ENCODE results near the gene ITK.

Gene ITK

DNA sequence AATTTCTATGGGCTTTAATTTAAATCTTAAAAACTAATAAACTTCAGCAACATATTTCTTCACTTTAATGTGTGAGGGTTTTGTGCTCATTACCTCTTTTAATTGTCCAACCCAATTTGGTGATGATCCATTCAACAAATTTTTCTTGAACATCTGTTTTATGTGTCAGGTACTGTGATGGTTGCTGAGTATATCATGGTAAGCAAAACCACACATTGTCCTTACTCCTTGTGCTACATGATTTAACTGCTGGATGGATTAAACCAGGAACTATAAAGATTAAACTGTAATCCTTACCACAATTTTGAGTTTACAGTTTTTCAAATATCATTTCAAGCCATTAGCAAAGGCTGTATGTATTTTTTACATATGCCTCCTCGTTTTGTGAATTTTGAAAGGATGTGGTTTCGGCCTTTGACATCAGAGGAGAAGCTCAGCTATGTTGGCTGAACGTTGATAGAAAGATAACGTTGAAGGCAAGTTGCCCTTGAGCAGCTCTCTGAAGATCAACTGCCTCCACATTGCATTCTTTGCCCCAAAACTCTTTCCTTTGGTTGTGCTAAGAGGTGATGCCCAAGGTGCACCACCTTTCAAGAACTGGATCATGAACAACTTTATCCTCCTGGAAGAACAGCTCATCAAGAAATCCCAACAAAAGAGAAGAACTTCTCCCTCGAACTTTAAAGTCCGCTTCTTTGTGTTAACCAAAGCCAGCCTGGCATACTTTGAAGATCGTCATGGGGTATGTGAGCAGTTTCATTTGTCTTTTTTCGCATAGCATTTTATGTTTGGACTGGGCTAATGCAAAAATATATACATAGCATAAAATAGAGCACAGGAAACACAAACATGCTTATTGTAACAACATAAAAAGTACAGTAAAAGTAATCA lies at the start of gene ITK:
TSS of gene ITK (plus strand) at position 467 of the 891 bp plus-strand sequence. CDS start at position 605, 138 bp downstream.
- H3K36me3 ChIP-seq (ENCODE audit: control insufficient read depth in 5 of 5, insufficient read depth in 5 of 5, low read length in 5 of 5) = no peaks in the 10 kb centered on the region
- no peak within 1 kb of the TSS for H3K9ac ChIP-seq (ENCODE audit: low read length in 5 of 5)
- no peaks in the 10 kb centered on the region for H3K4me1 ChIP-seq (ENCODE audit: control insufficient read depth in 5 of 5, insufficient read depth in 5 of 5, low read length in 5 of 5)
- no peak within 1 kb of the TSS for H3K27ac ChIP-seq (ENCODE audit: low read depth, low read length)
- H3K4me3 ChIP-seq (ENCODE audit: low read depth in 1 of 5, low read length in 5 of 5) = peak within 1 kb of the TSS in 2 of 5 donors; percentile 33 to 40
- H3K27me3 ChIP-seq (ENCODE audit: control insufficient read depth in 5 of 5, insufficient read depth in 4 of 5, low read length in 5 of 5) = peaks cover 0 to 3% (median 0%) of the 10 kb centered on the region in 5 donors
- peaks cover 0 to 3% (median 0%) of the 10 kb centered on the region in 5 donors for H3K9me3 ChIP-seq (ENCODE audit: control insufficient read depth in 5 of 5, low read length in 5 of 5)

DNA sequence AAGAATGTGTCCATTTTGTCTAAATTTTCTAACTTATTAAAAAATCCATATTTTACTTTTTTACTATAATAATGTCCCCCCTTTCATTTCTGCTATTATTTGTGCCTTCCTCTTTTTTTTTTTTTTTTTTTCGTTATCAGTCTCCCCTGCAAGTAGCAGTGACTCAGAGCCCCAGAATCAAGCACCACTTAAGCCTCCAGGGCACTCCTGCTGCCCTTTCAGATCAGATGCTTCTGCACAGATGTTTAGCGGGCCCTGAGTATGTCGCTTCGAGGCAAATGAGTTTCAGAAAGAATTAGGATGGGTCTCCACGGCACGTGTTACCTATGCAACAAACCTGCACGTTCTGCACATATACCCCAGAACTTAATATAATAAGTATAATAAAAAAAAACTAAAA lies 49.7 kb upstream of the ITK start:
- Histone ChIP-seq H3K27ac (ENCODE audit: low read depth, low read length) (no peak overlapping the region), H3K4me1 (ENCODE audit: control insufficient read depth in 5 of 5, insufficient read depth in 5 of 5, low read length in 5 of 5) (peaks cover 0 to 5% (median 0%) of the 10 kb centered on the region in 5 donors), H3K27me3 (ENCODE audit: control insufficient read depth in 5 of 5, insufficient read depth in 4 of 5, low read length in 5 of 5) (no peaks in the 10 kb centered on the region), H3K9me3 (ENCODE audit: control insufficient read depth in 5 of 5, low read length in 5 of 5) (no peaks in the 10 kb centered on the region), H3K9ac (ENCODE audit: low read length in 5 of 5) (no peak overlapping the region), H3K4me3 (ENCODE audit: low read depth in 1 of 5, low read length in 5 of 5) (no peak overlapping the region), H3K36me3 (ENCODE audit: control insufficient read depth in 5 of 5, insufficient read depth in 5 of 5, low read length in 5 of 5) (no peaks in the 10 kb centered on the region)

DNA sequence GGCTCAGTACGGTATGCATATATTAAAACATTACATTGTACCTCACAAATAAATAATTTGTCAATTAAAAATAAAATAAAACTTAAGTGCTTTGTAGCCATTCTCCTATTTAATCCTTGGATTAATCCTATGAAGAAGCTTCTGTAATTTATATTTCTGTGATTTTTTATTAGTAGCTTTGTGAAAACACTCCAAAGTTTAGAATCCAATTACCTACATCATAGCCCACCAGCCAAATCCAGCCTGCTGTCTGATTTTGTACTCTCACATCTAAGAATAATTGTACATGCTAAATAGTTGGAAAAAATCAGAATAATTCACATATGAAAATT lies 48.4 kb upstream of the ITK start:
- H3K9me3 ChIP-seq (ENCODE audit: control insufficient read depth in 5 of 5, low read length in 5 of 5) = no peaks in the 10 kb centered on the region
- peaks cover 0 to 5% (median 0%) of the 10 kb centered on the region in 5 donors for H3K4me1 ChIP-seq (ENCODE audit: control insufficient read depth in 5 of 5, insufficient read depth in 5 of 5, low read length in 5 of 5)
- H3K9ac ChIP-seq (ENCODE audit: low read length in 5 of 5) = no peak overlapping the region
- no peaks in the 10 kb centered on the region for H3K27me3 ChIP-seq (ENCODE audit: control insufficient read depth in 5 of 5, insufficient read depth in 4 of 5, low read length in 5 of 5)
- peaks cover 0 to 5% (median 0%) of the 10 kb centered on the region in 5 donors for H3K36me3 ChIP-seq (ENCODE audit: control insufficient read depth in 5 of 5, insufficient read depth in 5 of 5, low read length in 5 of 5)
- no peak overlapping the region for H3K27ac ChIP-seq (ENCODE audit: low read depth, low read length)
- H3K4me3 ChIP-seq (ENCODE audit: low read depth in 1 of 5, low read length in 5 of 5) = no peak overlapping the region

DNA sequence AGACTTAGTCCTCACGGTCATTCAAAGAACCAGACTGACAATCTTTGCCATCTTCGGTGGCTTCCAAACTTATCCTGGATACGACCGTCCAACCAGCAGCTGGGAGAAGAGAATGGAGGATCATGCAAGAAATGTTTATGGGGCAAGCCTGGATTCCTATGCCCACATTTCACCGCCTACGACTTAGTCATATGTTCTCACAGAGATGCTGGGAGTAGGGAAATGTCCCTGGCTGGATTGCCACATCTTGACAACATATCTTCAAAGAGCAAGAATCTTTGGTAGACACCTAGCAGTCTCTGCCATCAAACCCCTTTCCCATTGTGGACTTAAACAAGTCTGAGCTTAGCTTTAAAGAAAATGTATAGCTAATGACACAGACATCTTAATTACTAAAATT lies 42.9 kb upstream of the ITK start:
- H3K36me3 ChIP-seq (ENCODE audit: control insufficient read depth in 5 of 5, insufficient read depth in 5 of 5, low read length in 5 of 5) = peaks cover 12 to 26% (median 16%) of the 10 kb centered on the region in 5 donors
- H3K9ac ChIP-seq (ENCODE audit: low read length in 5 of 5) = no peak overlapping the region
- H3K27ac ChIP-seq (ENCODE audit: low read depth, low read length) = no peak overlapping the region
- H3K4me3 ChIP-seq (ENCODE audit: low read depth in 1 of 5, low read length in 5 of 5) = no peak overlapping the region
- no peaks in the 10 kb centered on the region for H3K9me3 ChIP-seq (ENCODE audit: control insufficient read depth in 5 of 5, low read length in 5 of 5)
- H3K27me3 ChIP-seq (ENCODE audit: control insufficient read depth in 5 of 5, insufficient read depth in 4 of 5, low read length in 5 of 5) = no peaks in the 10 kb centered on the region
- H3K4me1 ChIP-seq (ENCODE audit: control insufficient read depth in 5 of 5, insufficient read depth in 5 of 5, low read length in 5 of 5) = peaks cover 2 to 21% (median 11%) of the 10 kb centered on the region in 5 donors

DNA sequence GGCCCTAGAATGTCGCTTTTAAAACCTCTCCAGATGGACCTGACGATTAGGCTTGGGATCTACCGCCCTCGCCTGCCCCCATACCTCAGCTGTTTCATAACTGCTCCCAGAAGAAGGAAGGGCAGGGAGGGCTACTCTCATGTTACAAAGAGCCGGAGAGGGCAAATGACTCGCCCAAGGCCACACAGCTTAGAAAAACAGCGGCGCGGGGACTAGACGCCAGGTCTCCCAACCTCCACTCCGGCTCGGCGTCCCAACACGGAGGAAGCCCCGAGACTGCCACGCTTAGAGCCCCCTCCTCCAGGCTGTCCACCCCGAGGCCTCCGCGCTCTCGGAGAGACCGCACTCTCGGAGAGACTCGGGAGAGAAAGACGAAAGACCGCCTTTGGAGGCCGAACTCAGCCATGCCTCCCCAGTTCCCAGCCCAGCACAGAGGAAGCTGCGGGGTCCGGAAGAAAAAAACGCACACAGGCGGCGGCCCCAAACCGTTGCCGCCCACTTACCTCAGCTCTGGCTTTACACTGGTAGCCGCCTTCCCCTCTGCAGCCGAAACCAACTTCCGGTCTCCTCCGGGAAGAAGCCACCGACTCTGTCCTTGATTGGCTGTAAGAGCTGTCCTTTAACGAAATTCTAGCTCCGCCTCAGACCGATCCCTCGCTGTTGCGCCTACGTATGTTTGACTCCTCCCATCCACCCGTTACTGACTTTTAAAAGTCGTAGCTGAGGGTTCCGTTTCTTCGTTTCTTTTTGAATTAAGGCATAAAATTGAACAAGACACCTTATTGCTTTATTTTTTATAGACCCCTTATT lies 38.1 kb upstream of the ITK start, which contains the start of gene MED7:
TSS of gene MED7 (minus strand) at position 549 of the 810 bp plus-strand sequence. CDS start 3,434 bp downstream, outside the sequence.
- H3K9me3 ChIP-seq (ENCODE audit: control insufficient read depth in 5 of 5, low read length in 5 of 5) = no peaks in the 10 kb centered on the region
- H3K4me1 ChIP-seq (ENCODE audit: control insufficient read depth in 5 of 5, insufficient read depth in 5 of 5, low read length in 5 of 5) = peaks cover 2 to 21% (median 17%) of the 10 kb centered on the region in 5 donors
- H3K9ac ChIP-seq (ENCODE audit: low read length in 5 of 5) = peak within 1 kb of the TSS; percentile 74 to 99 (median 98)
- H3K4me3 ChIP-seq (ENCODE audit: low read depth in 1 of 5, low read length in 5 of 5) = peak within 1 kb of the TSS; percentile 88 to 97 (median 94)
- no peaks in the 10 kb centered on the region for H3K27me3 ChIP-seq (ENCODE audit: control insufficient read depth in 5 of 5, insufficient read depth in 4 of 5, low read length in 5 of 5)
- H3K36me3 ChIP-seq (ENCODE audit: control insufficient read depth in 5 of 5, insufficient read depth in 5 of 5, low read length in 5 of 5) = peaks cover 10 to 18% (median 14%) of the 10 kb centered on the region in 5 donors
- H3K27ac ChIP-seq (ENCODE audit: low read depth, low read length) = peak within 1 kb of the TSS; percentile 88

DNA sequence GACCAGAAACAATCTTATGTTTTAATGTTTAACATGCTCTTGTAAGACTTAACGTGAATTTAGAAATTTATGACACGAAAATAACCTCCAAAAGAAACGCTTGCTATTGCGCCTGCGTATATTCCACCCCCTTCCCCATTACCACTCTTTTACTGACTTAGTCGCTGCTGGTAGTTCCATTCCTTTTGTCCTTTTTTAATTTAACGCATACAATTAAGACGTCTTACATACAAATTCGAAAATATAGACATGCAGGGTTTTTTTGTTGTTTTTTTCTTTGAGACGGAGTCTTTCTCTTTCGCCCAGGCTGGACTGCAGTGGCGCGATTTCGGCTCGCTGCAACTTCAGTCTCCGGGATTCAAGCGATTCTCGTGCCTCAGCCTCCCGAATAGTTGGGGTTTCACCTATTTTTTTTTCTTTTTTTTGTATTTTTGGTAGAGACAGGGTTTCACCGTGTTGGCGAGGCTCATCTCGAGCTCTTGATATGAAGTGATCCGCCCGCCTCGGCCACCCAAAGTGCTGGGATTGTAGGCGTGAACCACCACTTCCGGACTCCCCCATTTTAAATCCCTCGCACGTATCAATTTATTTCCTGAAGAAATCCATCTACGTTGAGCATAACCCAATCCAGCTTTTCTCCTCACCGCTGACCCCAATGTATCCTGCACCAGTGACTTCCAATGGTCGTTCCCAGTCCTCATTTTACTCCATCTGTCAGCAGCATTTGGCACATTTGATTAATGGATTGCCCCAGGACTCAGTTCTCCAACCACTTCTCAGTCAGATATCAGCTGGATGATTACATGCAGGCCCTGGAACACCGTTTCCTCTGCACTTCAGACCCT lies 37.3 kb upstream of the ITK start:
- H3K27me3 ChIP-seq (ENCODE audit: control insufficient read depth in 5 of 5, insufficient read depth in 4 of 5, low read length in 5 of 5) = no peaks in the 10 kb centered on the region
- H3K27ac ChIP-seq (ENCODE audit: low read depth, low read length) = peak overlapping the region; percentile 88
- H3K9ac ChIP-seq (ENCODE audit: low read length in 5 of 5) = peak overlapping the region; percentile 60 to 99 (median 98)
- peak overlapping the region; percentile 88 to 97 (median 94) for H3K4me3 ChIP-seq (ENCODE audit: low read depth in 1 of 5, low read length in 5 of 5)
- H3K36me3 ChIP-seq (ENCODE audit: control insufficient read depth in 5 of 5, insufficient read depth in 5 of 5, low read length in 5 of 5) = peaks cover 5 to 10% (median 7%) of the 10 kb centered on the region in 5 donors
- peaks cover 2 to 21% (median 17%) of the 10 kb centered on the region in 5 donors for H3K4me1 ChIP-seq (ENCODE audit: control insufficient read depth in 5 of 5, insufficient read depth in 5 of 5, low read length in 5 of 5)
- H3K9me3 ChIP-seq (ENCODE audit: control insufficient read depth in 5 of 5, low read length in 5 of 5) = no peaks in the 10 kb centered on the region

DNA sequence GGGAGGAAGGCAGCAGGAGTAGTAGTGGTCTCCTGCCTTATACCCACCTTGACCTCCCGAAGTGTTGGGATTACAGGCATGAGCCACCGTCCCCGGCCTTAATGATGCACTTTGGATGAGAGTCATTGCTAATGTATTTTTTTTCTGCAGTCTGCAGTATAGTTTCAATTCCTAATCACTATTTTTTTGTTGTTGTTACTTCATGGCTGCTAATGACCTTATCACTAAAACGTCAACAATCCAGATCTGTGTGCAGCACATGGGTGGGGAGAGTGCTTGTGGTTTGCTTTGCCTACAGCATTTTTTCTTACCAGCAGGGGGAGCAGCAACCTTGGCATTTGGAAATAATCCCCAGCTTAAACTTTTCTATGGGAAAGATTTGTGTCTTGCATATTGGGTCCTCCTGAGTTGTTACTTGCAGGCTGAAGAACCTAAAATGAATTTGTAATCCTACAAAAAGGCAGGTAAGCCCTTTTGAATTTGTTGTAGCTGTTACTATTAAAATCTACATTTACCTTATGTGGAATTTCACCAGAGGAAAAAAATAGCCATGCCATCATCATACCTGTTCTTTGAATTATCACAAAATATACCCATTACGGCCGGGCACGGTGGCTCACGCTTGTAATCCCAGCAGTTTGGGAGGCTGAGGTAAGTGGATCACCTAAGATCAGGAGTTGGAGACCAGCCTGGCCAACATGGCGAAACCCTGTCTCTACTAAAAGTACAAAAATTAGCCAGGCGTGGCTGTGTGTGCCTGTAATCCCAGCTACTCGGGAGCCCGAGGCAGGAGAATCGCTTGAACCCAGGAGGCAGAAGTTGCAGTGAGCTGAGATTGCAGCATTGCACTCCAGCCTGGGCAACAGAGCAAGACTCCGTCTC lies 31.7 kb upstream of the ITK start:
- H3K4me1 ChIP-seq (ENCODE audit: control insufficient read depth in 5 of 5, insufficient read depth in 5 of 5, low read length in 5 of 5) = peaks cover 0 to under 1% (median 0%) of the 10 kb centered on the region in 5 donors
- no peaks in the 10 kb centered on the region for H3K27me3 ChIP-seq (ENCODE audit: control insufficient read depth in 5 of 5, insufficient read depth in 4 of 5, low read length in 5 of 5)
- no peak overlapping the region for H3K4me3 ChIP-seq (ENCODE audit: low read depth in 1 of 5, low read length in 5 of 5)
- H3K9me3 ChIP-seq (ENCODE audit: control insufficient read depth in 5 of 5, low read length in 5 of 5) = no peaks in the 10 kb centered on the region
- no peak overlapping the region for H3K27ac ChIP-seq (ENCODE audit: low read depth, low read length)
- no peaks in the 10 kb centered on the region for H3K36me3 ChIP-seq (ENCODE audit: control insufficient read depth in 5 of 5, insufficient read depth in 5 of 5, low read length in 5 of 5)
- no peak overlapping the region for H3K9ac ChIP-seq (ENCODE audit: low read length in 5 of 5)

DNA sequence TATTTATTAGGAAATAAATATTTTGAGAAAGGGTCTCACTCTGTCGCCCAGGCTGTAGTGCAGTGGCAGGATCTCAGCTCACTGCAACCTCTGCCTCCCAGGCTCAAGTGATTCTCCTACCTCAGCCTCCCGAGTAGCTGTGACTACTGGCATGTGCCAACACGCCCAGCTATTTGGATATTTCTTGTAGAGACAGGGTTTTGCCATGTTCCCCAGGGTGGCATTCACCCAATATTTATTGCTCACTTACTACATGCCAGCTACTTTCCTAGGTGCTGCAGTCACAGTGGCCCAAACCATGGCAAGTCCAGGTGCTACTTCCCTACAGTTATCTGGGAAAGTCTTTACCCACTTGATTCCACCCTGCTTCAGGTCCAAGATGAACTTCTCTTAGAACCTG lies 29.6 kb upstream of the ITK start:
- no peak overlapping the region for H3K27ac ChIP-seq (ENCODE audit: low read depth, low read length)
- no peaks in the 10 kb centered on the region for H3K36me3 ChIP-seq (ENCODE audit: control insufficient read depth in 5 of 5, insufficient read depth in 5 of 5, low read length in 5 of 5)
- H3K9ac ChIP-seq (ENCODE audit: low read length in 5 of 5) = no peak overlapping the region
- no peaks in the 10 kb centered on the region for H3K9me3 ChIP-seq (ENCODE audit: control insufficient read depth in 5 of 5, low read length in 5 of 5)
- H3K4me3 ChIP-seq (ENCODE audit: low read depth in 1 of 5, low read length in 5 of 5) = no peak overlapping the region
- H3K4me1 ChIP-seq (ENCODE audit: control insufficient read depth in 5 of 5, insufficient read depth in 5 of 5, low read length in 5 of 5) = no peaks in the 10 kb centered on the region
- no peaks in the 10 kb centered on the region for H3K27me3 ChIP-seq (ENCODE audit: control insufficient read depth in 5 of 5, insufficient read depth in 4 of 5, low read length in 5 of 5)

DNA sequence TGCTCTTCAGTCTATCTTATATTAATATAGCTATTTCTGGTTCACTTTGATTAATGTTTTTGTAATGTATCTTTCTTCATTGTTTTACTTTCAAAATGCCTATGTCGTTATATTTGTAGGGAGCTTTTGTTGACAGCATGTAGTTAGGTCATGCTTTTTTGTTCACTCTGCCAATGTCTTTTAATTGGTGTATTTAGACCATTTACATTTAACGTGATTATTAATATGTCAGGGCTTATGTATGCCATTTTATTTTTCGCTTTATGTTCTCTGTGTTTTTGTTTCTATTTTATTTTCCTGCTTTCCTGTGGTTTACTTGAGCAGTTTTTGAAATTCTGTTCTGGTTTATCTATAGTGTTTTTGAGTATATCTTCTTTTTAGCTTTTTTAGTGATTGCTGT lies 25.3 kb upstream of the ITK start:
- Histone ChIP-seq H3K27me3 (ENCODE audit: control insufficient read depth in 5 of 5, insufficient read depth in 4 of 5, low read length in 5 of 5) (peaks cover 0 to 3% (median 0%) of the 10 kb centered on the region in 5 donors), H3K9ac (ENCODE audit: low read length in 5 of 5) (no peak overlapping the region), H3K4me1 (ENCODE audit: control insufficient read depth in 5 of 5, insufficient read depth in 5 of 5, low read length in 5 of 5) (no peaks in the 10 kb centered on the region), H3K36me3 (ENCODE audit: control insufficient read depth in 5 of 5, insufficient read depth in 5 of 5, low read length in 5 of 5) (no peaks in the 10 kb centered on the region), H3K27ac (ENCODE audit: low read depth, low read length) (no peak overlapping the region), H3K4me3 (ENCODE audit: low read depth in 1 of 5, low read length in 5 of 5) (no peak overlapping the region), H3K9me3 (ENCODE audit: control insufficient read depth in 5 of 5, low read length in 5 of 5) (no peaks in the 10 kb centered on the region)

Measured in subcutaneous abdominal adipose tissue (tissue), 5 donors.